Hippocampal formation (tissue), 2 donors: ENCODE results near the gene SPARC.
"Not testable (repeated sequence)": the region's sequence is repeated elsewhere in the genome, so short reads cannot be mapped to it uniquely, and the experiment has no call there.

Experiments
- DNase-seq, 2 donors: peaks; one replicate each; lab custom pipeline; 2025; lab: John Stamatoyannopoulos, UW

Gene SPARC

GRCh38 chr5:151686674-151687407 is at the start of gene SPARC:
SPARC (minus strand) TSS chr5:151686915; CDS start chr5:151676188, 10,727 bp downstream.
- DNase-seq, result peak; percentile 54 to 56

- no peak for DNase-seq
These were observed 48.9 kb upstream of the SPARC start for GRCh38 chr5:151735646-151736045.

- DNase-seq, result no peak
These were observed 47.3 kb upstream of the SPARC start for GRCh38 chr5:151734064-151734408.

- DNase-seq, result no peak
These were observed 46.8 kb upstream of the SPARC start for GRCh38 chr5:151733358-151734063.

GRCh38 chr5:151730381-151730780 is 43.7 kb upstream of the SPARC start:
- DNase-seq, result no peak

GRCh38 chr5:151729597-151729996 is 42.9 kb upstream of the SPARC start:
- DNase-seq, result not testable (repeated sequence)

- peak; percentile 32 to 47 for DNase-seq
These were observed 37.6 kb upstream of the SPARC start for GRCh38 chr5:151724360-151724759.

GRCh38 chr5:151722546-151722945 is 35.8 kb upstream of the SPARC start:
- no peak for DNase-seq

- DNase-seq, result no peak
These were observed 35.2 kb upstream of the SPARC start for GRCh38 chr5:151721812-151722391.

GRCh38 chr5:151721087-151721646 is 34.5 kb upstream of the SPARC start:
- no peak for DNase-seq

GRCh38 chr5:151720215-151720614 is 33.5 kb upstream of the SPARC start:
- no peak for DNase-seq

- DNase-seq, result peak in 1 of 2 donors; percentile 13
These were observed 32.7 kb upstream of the SPARC start for GRCh38 chr5:151719228-151720000.

- no peak for DNase-seq
These were observed 31.9 kb upstream of the SPARC start for GRCh38 chr5:151718646-151719045.

- no peak for DNase-seq
These were observed 31.4 kb upstream of the SPARC start for GRCh38 chr5:151718153-151718552.

- DNase-seq, result no peak
These were observed 30.7 kb upstream of the SPARC start for GRCh38 chr5:151717416-151717815.

- no peak for DNase-seq
These were observed 22.5 kb upstream of the SPARC start for GRCh38 chr5:151709109-151709735.

GRCh38 chr5:151708126-151708525 is 21.4 kb upstream of the SPARC start:
- DNase-seq, result no peak

GRCh38 chr5:151707567-151707966 is 20.9 kb upstream of the SPARC start:
- no peak for DNase-seq

- DNase-seq, result no peak
These were observed 20.2 kb upstream of the SPARC start for GRCh38 chr5:151706906-151707305.

- DNase-seq, result no peak
These were observed 17.1 kb upstream of the SPARC start for GRCh38 chr5:151703780-151704179.

GRCh38 chr5:151703227-151703626 is 16.5 kb upstream of the SPARC start:
- no peak for DNase-seq

- DNase-seq, result no peak
These were observed 14.1 kb upstream of the SPARC start for GRCh38 chr5:151700820-151701219.
